ENCODE results near the gene TESMIN. TPM values are rescaled to one million over a fixed set of nuclear protein-coding genes. Genes with fewer than 3 reads are reported as not detected.

TESMIN gene
- polyA plus RNA-seq, 1 experiment = 0.79 TPM

GRCh38 chr11:68682531-68682961 is 68.8 kb downstream of the TESMIN start:
- no peak overlapping the region for H3K4me3 ChIP-seq (ENCODE audit: low read depth, low read length)
- ChIA-PET CTCF (no interaction called here), POLR2A (no interaction called here)
- no peaks in the 10 kb centered on the region; the same call in 1 of the 2 replicates for H3K9me3 ChIP-seq (ENCODE audit: control insufficient read depth, insufficient read depth, low read length)
- no peak for TF ChIP-seq CTCF (IDR thresholded peaks at IDR 0.05; ENCODE audit: low read depth, low read length)
- no peak for DNase-seq (ENCODE audit: low read depth, low spot score)
- H3K27me3 ChIP-seq (ENCODE audit: control insufficient read depth, insufficient read depth, low read length) = peaks cover 27% of the 10 kb centered on the region
- no peak overlapping the region for H3K27ac ChIP-seq (ENCODE audit: low read depth, low read length)

- Histone ChIP-seq H3K9me3 (ENCODE audit: control insufficient read depth, insufficient read depth, low read length) (no peaks in the 10 kb centered on the region; the same call in none of the 2 replicates), H3K27ac (ENCODE audit: low read depth, low read length) (no peak overlapping the region), H3K27me3 (ENCODE audit: control insufficient read depth, insufficient read depth, low read length) (peaks cover 24% of the 10 kb centered on the region), H3K4me3 (ENCODE audit: low read depth, low read length) (no peak overlapping the region)
- DNase-seq (ENCODE audit: low read depth, low spot score) = no peak
- POLR2A ChIA-PET = no interaction called here
- CTCF ChIA-PET = no interaction called here
- no peak for TF ChIP-seq CTCF (IDR thresholded peaks at IDR 0.05; ENCODE audit: low read depth, low read length)
Measured at GRCh38 chr11:68680541-68681231, 70.6 kb downstream of the TESMIN start.

GRCh38 chr11:68678031-68678441 is 73.3 kb downstream of the TESMIN start:
- H3K27ac ChIP-seq (ENCODE audit: low read depth, low read length) = no peak overlapping the region
- DNase-seq (ENCODE audit: low read depth, low spot score) = no peak
- peaks cover 9% of the 10 kb centered on the region for H3K9me3 ChIP-seq (ENCODE audit: control insufficient read depth, insufficient read depth, low read length)
- H3K4me3 ChIP-seq (ENCODE audit: low read depth, low read length) = no peak overlapping the region
- TF ChIP-seq CTCF (IDR thresholded peaks at IDR 0.05; ENCODE audit: low read depth, low read length) = no peak
- H3K27me3 ChIP-seq (ENCODE audit: control insufficient read depth, insufficient read depth, low read length) = no peaks in the 10 kb centered on the region
- ChIA-PET CTCF (interaction anchor here (0.6 kb wide), 1 partner anchor 19 kb away, joined by 3 read pairs; no protein-coding TSS in a partner anchor), POLR2A (interaction anchor here (0.6 to 1.7 kb wide), 2 partner anchors 19 to 971 kb away, joined by 3 to 6 read pairs; no protein-coding TSS in a partner anchor)

- POLR2A ChIA-PET = interaction anchor here (0.6 to 1.7 kb wide), 3 partner anchors 18 to 972 kb away, joined by 3 to 12 read pairs (median 6); no protein-coding TSS in a partner anchor
- TF ChIP-seq CTCF (IDR thresholded peaks at IDR 0.05; ENCODE audit: low read depth, low read length) = no peak
- CTCF ChIA-PET = interaction anchor here (0.6 kb wide), 1 partner anchor 18 kb away, joined by 3 read pairs; no protein-coding TSS in a partner anchor
- peaks cover 9% of the 10 kb centered on the region for H3K9me3 ChIP-seq (ENCODE audit: control insufficient read depth, insufficient read depth, low read length)
- no peak overlapping the region for H3K4me3 ChIP-seq (ENCODE audit: low read depth, low read length)
- DNase-seq (ENCODE audit: low read depth, low spot score) = peak; percentile 83
- H3K27me3 ChIP-seq (ENCODE audit: control insufficient read depth, insufficient read depth, low read length) = no peaks in the 10 kb centered on the region
- H3K27ac ChIP-seq (ENCODE audit: low read depth, low read length) = no peak overlapping the region
Measured at GRCh38 chr11:68677432-68677831, 73.9 kb downstream of the TESMIN start.

GRCh38 chr11:68674461-68674860 is 76.9 kb downstream of the TESMIN start:
- H3K27me3 ChIP-seq (ENCODE audit: control insufficient read depth, insufficient read depth, low read length) = peaks cover 5% of the 10 kb centered on the region
- no peak overlapping the region for H3K27ac ChIP-seq (ENCODE audit: low read depth, low read length)
- CTCF ChIA-PET = no interaction called here
- no peak for TF ChIP-seq CTCF (IDR thresholded peaks at IDR 0.05; ENCODE audit: low read depth, low read length)
- no peak overlapping the region for H3K4me3 ChIP-seq (ENCODE audit: low read depth, low read length)
- DNase-seq (ENCODE audit: low read depth, low spot score) = no peak
- H3K9me3 ChIP-seq (ENCODE audit: control insufficient read depth, insufficient read depth, low read length) = peaks cover 18% of the 10 kb centered on the region
- POLR2A ChIA-PET = no interaction called here
